Astrocyte (in vitro differentiated cells and primary cell): ENCODE measurements around the gene EGFR. TPM values are rescaled to one million over a fixed set of nuclear protein-coding genes. Genes with fewer than 3 reads are reported as not detected.

ENCODE experiments used
- DNase-seq: peaks from one replicate; pipeline ENCODE4 v3.0.0-alpha.2; 2010; ENCODE audit warnings: low read depth
- FAIRE-seq: peaks from 2 replicates; lab custom pipeline; 2011; peaks lifted over from hg19 to GRCh38; lab: Jason Lieb, UNC
- H2AFZ ChIP-seq: 2 replicates; pipeline ENCODE4 v1.6.0; 2012; ENCODE audit warnings: low read depth, low read length, inconsistent platforms
- H3K27ac ChIP-seq: 2 replicates; pipeline ENCODE4 v1.5.1; 2011; ENCODE audit warnings: low read depth, low read length, inconsistent platforms
- H3K27me3 ChIP-seq: 2 replicates; pipeline ENCODE4 v1.6.0; 2011; ENCODE audit warnings: low read length, inconsistent platforms; ENCODE audit not compliant: insufficient read depth
- H3K36me3 ChIP-seq: 2 replicates; pipeline ENCODE4 v1.5.1; 2011; ENCODE audit warnings: low read length, inconsistent platforms; ENCODE audit not compliant: insufficient read depth
- H3K4me1 ChIP-seq: 2 replicates; pipeline ENCODE4 v1.5.1; 2011; ENCODE audit warnings: low read length, inconsistent platforms; ENCODE audit not compliant: insufficient read depth
- H3K4me2 ChIP-seq: 2 replicates; pipeline ENCODE4 v1.6.0; 2012; ENCODE audit warnings: low read length, inconsistent platforms
- H3K4me3 ChIP-seq: 2 replicates; pipeline ENCODE4 v1.5.1; 2011; ENCODE audit warnings: low read depth, mild to moderate bottlenecking, low read length, inconsistent platforms; ENCODE audit not compliant: insufficient read depth
- H3K79me2 ChIP-seq: 2 replicates; pipeline ENCODE4 v1.6.0; 2012; ENCODE audit warnings: mild to moderate bottlenecking, low read length, inconsistent platforms; ENCODE audit not compliant: insufficient read depth
- H3K9ac ChIP-seq: 2 replicates; pipeline ENCODE4 v1.6.0; 2012; ENCODE audit warnings: mild to moderate bottlenecking, low read length, inconsistent platforms
- H3K9me3 ChIP-seq: 2 replicates; pipeline ENCODE4 v1.5.1; 2012; ENCODE audit warnings: low read depth, mild to moderate bottlenecking, low read length, inconsistent platforms; ENCODE audit not compliant: insufficient read depth
- H4K20me1 ChIP-seq: 2 replicates; pipeline ENCODE4 v1.6.0; 2012; ENCODE audit warnings: low read length, inconsistent platforms; ENCODE audit not compliant: insufficient read depth
- H3K27ac Mint-ChIP-seq: one replicate; pipeline ENCODE4 v1.8.0; 2021; ENCODE audit warnings: mild to moderate bottlenecking, mixed read lengths; ENCODE audit not compliant: unreplicated experiment
- H3K27me3 Mint-ChIP-seq: one replicate; pipeline ENCODE4 v1.8.0; 2021; ENCODE audit warnings: low read depth, mixed read lengths; ENCODE audit not compliant: unreplicated experiment
- H3K36me3 Mint-ChIP-seq: one replicate; pipeline ENCODE4 v1.8.0; 2021; ENCODE audit warnings: low read depth, mixed read lengths; ENCODE audit not compliant: unreplicated experiment
- H3K4me1 Mint-ChIP-seq: one replicate; pipeline ENCODE4 v1.8.0; 2021; ENCODE audit warnings: low read depth, mixed read lengths; ENCODE audit not compliant: unreplicated experiment
- H3K4me3 Mint-ChIP-seq: one replicate; pipeline ENCODE4 v1.8.0; 2021; ENCODE audit warnings: mild to moderate bottlenecking, moderate library complexity, mixed read lengths; ENCODE audit not compliant: unreplicated experiment
- H3K9me3 Mint-ChIP-seq: one replicate; pipeline ENCODE4 v1.8.0; 2021; ENCODE audit warnings: mild to moderate bottlenecking, mixed read lengths; ENCODE audit not compliant: unreplicated experiment
- CTCF ChIP-seq: IDR thresholded peaks from 2 replicates; pipeline ENCODE4 v1.5.1; 2011; ENCODE audit warnings: low read depth, mild to moderate bottlenecking, inconsistent platforms, low read length, moderate library complexity; ENCODE audit not compliant: insufficient read depth
- EZH2 ChIP-seq: IDR thresholded peaks from 2 replicates; pipeline ENCODE4 v1.6.1; 2012; ENCODE audit warnings: mild to moderate bottlenecking, low read length, inconsistent platforms; ENCODE audit not compliant: insufficient read depth
- total RNA-seq: library from RNA; stranded (reverse); gene quantifications from 2 replicates; pipeline ENCODE4 v1.2.1, GENCODE V29; 2021

EGFR gene
- total RNA-seq, 1 donor from 2014 or later = 27.3 TPM

GRCh38 chr7:55110282-55110992, 91.6 kb downstream of the EGFR start:
- no peak for TF ChIP-seq CTCF
- no peak for TF ChIP-seq EZH2
- Histone ChIP-seq H3K9me3 (no peaks in the 10 kb centered on the region), H3K79me2 (peaks cover 81% of the 10 kb centered on the region), H4K20me1 (peaks cover 11% of the 10 kb centered on the region), H2AFZ (no peak overlapping the region), H3K27ac (peak overlapping the region; percentile 77), H3K4me1 (peaks cover 57% of the 10 kb centered on the region), H3K9ac (peak overlapping the region; percentile 45), H3K36me3 (no peaks in the 10 kb centered on the region), H3K4me2 (peak overlapping the region; percentile 75), H3K4me3 (no peak overlapping the region), H3K27me3 (no peaks in the 10 kb centered on the region)
- no peak for FAIRE-seq
- peak overlapping the region; percentile 87 for H3K27ac Mint-ChIP-seq
- H3K27me3 Mint-ChIP-seq = no peaks in the 10 kb centered on the region
- peaks cover 61% of the 10 kb centered on the region for H3K4me1 Mint-ChIP-seq
- no peak for DNase-seq
- H3K4me3 Mint-ChIP-seq = no peak overlapping the region
- no peaks in the 10 kb centered on the region for H3K9me3 Mint-ChIP-seq
- H3K36me3 Mint-ChIP-seq = no peaks in the 10 kb centered on the region

- Histone ChIP-seq H3K27me3 (no peaks in the 10 kb centered on the region), H4K20me1 (peaks cover 8% of the 10 kb centered on the region), H3K4me1 (peaks cover 51% of the 10 kb centered on the region), H3K9ac (peak overlapping the region; percentile 45), H3K36me3 (no peaks in the 10 kb centered on the region), H3K4me3 (no peak overlapping the region), H3K79me2 (peaks cover 82% of the 10 kb centered on the region), H3K9me3 (no peaks in the 10 kb centered on the region), H2AFZ (peak overlapping the region; percentile 36), H3K27ac (peak overlapping the region; percentile 77), H3K4me2 (peak overlapping the region; percentile 75)
- Mint-ChIP-seq H3K27me3 (no peaks in the 10 kb centered on the region), H3K4me3 (no peak overlapping the region), H3K4me1 (peaks cover 55% of the 10 kb centered on the region), H3K9me3 (no peaks in the 10 kb centered on the region), H3K27ac (peak overlapping the region; percentile 96), H3K36me3 (no peaks in the 10 kb centered on the region)
- peak; percentile 92 for DNase-seq
- TF ChIP-seq CTCF = no peak
- no peak for TF ChIP-seq EZH2
- peak; percentile 56 for FAIRE-seq
Measured at GRCh38 chr7:55110993-55111361, 92.2 kb downstream of the EGFR start.

- no peaks in the 10 kb centered on the region for H3K9me3 ChIP-seq
- peak overlapping the region; percentile 75 for H3K4me2 ChIP-seq
- no peak for TF ChIP-seq CTCF
- no peak for TF ChIP-seq EZH2
- Mint-ChIP-seq H3K9me3 (no peaks in the 10 kb centered on the region), H3K4me3 (no peak overlapping the region), H3K36me3 (no peaks in the 10 kb centered on the region), H3K4me1 (peaks cover 50% of the 10 kb centered on the region), H3K27ac (no peak overlapping the region), H3K27me3 (no peaks in the 10 kb centered on the region)
- H3K79me2 ChIP-seq = peaks cover 82% of the 10 kb centered on the region
- FAIRE-seq (no peak), DNase-seq (no peak)
- peak overlapping the region; percentile 45 for H3K9ac ChIP-seq
- H3K36me3 ChIP-seq = no peaks in the 10 kb centered on the region
- H2AFZ ChIP-seq = no peak overlapping the region
- H3K4me3 ChIP-seq = no peak overlapping the region
- H3K27me3 ChIP-seq = no peaks in the 10 kb centered on the region
- H3K27ac ChIP-seq = peak overlapping the region; percentile 77
- H3K4me1 ChIP-seq = peaks cover 47% of the 10 kb centered on the region
- H4K20me1 ChIP-seq = peaks cover 8% of the 10 kb centered on the region
Measured at GRCh38 chr7:55112056-55112455, 93.2 kb downstream of the EGFR start.
